ENCODE data around the gene RAB11FIP4. TPM values are rescaled to one million over a fixed set of nuclear protein-coding genes. Genes with fewer than 3 reads are reported as not detected.

The RAB11FIP4 gene
- total RNA-seq, 2 donors from 2014 or later, result 0.68 to 3.7 TPM

DNA sequence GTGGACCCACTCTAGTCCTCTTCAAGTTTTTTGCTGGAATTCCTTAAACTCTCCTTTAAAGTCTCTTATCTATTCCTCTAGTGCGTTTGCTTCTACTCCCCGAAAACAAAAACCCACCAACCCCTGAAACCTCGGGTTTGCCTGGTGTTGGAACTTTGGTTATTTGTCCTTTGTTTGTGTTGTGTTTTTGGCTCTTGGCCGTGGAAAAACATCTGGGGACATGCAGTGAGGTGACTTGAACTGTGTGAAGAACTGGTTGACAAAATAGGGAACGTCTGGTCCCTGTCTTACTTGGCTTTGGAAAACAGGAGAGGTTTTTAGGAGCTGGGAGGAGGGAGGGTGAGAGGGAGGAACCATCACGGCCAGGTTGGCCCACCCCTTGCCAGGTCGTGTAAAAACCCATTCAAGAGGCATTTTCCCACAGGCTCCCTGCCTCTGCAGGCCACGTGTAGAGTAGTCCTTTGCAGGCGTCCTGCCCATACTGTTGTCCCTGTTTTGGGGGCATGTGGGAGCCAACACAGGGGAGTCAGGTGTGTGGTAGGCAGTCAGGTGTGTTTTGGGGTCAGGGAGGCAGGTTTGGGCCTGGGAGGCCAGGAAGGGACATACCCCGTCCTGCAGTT, 169.3 kb downstream of the RAB11FIP4 start:
- Histone ChIP-seq H3K4me1 (ENCODE audit: control insufficient read depth in 1 of 2, low read depth in 2 of 2) (peaks cover 36 to 57% of the 10 kb centered on the region in 2 donors), H3K9me3 (no peaks in the 10 kb centered on the region), H3K4me3 (peak overlapping the region; percentile 96), H3K36me3 (peaks cover 2% of the 10 kb centered on the region), H3K27me3 (replicated peaks; ENCODE audit: insufficient read depth) (no peaks in the 10 kb centered on the region), H3K27ac (peak overlapping the region; percentile 93 to 97)
- no peak for DNase-seq (ENCODE audit: low spot score)
- TF ChIP-seq, protein P1, sequence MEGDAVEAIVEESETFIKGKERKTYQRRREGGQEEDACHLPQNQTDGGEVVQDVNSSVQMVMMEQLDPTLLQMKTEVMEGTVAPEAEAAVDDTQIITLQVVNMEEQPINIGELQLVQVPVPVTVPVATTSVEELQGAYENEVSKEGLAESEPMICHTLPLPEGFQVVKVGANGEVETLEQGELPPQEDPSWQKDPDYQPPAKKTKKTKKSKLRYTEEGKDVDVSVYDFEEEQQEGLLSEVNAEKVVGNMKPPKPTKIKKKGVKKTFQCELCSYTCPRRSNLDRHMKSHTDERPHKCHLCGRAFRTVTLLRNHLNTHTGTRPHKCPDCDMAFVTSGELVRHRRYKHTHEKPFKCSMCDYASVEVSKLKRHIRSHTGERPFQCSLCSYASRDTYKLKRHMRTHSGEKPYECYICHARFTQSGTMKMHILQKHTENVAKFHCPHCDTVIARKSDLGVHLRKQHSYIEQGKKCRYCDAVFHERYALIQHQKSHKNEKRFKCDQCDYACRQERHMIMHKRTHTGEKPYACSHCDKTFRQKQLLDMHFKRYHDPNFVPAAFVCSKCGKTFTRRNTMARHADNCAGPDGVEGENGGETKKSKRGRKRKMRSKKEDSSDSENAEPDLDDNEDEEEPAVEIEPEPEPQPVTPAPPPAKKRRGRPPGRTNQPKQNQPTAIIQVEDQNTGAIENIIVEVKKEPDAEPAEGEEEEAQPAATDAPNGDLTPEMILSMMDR (IDR thresholded peaks at IDR 0.05), result no peak
- no peak for ATAC-seq (ENCODE audit: insufficient number of reproducible peaks, low FRiP score, low read depth)

DNA sequence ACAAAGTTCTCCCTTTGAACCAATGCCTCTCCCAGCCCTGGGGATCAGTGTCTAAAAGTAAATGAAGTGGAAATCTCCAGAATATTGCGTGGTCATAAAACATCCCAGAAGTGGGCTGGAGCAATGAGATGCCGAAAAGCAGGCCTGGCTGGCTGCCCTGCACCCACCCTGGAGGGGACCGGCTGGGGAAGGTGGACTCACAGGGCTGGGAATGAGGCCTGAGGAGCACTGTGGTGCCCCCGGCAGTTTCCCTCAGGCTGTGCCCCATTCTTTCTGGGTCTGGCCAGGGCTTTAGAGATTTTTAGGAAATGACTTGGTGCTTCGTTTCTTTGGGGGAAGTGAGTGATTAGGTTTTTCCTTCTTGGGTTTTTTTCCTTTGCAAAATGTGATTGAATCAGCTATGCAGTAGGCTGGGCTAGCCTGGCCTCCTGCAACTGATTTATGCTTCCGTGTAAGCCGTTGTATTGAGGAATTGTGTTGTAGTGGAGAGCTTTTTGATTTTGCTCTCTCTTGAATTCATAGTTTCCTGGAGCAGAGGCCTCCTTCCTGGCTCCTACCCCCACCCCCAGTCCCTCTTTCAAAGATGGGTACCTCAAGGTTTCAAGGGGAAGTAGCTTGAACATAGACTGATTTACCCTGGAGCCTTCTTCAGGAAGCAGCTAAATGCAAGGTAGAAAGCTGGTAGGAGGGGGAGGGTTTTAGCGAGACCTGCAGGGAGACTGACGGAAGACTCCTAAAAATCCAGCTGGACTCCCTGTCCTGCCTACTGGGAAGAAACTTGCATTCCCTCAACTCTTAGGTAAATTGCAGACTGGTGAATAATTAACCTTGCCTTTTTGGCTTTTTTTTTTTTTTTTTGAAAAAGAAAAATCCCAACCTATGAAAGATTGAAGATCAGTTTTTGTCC, 170.2 kb downstream of the RAB11FIP4 start:
- ATAC-seq (ENCODE audit: insufficient number of reproducible peaks, low FRiP score, low read depth) (no peak), DNase-seq (ENCODE audit: low spot score) (no peak)
- no peaks in the 10 kb centered on the region for H3K27me3 ChIP-seq (replicated peaks; ENCODE audit: insufficient read depth)
- H3K36me3 ChIP-seq, result peaks cover 2% of the 10 kb centered on the region
- TF ChIP-seq, protein P1 (IDR thresholded peaks at IDR 0.05), result no peak
- peaks cover 39 to 67% of the 10 kb centered on the region in 2 donors for H3K4me1 ChIP-seq (ENCODE audit: control insufficient read depth in 1 of 2, low read depth in 2 of 2)
- H3K4me3 ChIP-seq, result peak overlapping the region; percentile 96
- H3K27ac ChIP-seq, result peak overlapping the region; percentile 93 to 97
- H3K9me3 ChIP-seq, result no peaks in the 10 kb centered on the region

DNA sequence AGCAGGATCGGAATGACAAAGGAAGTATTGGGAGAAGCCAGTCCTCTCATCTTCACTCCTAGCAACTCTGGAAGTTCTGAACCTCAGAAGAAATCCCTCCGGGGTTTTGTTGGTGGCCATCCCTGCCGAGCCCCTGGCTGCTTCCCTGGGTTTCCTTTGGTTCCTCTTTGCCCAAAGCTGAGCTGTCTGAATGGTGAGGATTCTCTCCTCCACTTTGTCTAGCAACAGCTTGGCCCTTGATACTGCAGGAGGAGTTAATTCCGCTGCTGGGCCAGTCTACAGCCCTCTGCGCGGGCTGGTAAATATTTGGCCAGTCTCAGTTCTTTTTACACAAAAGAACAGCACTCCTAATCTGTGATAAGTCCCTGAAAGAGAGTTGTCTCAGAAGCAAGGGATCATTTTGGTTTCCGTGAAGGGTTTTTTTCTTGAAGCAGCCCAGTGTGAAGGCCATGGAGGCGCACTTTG, 170.9 kb downstream of the RAB11FIP4 start:
- ATAC-seq (ENCODE audit: insufficient number of reproducible peaks, low FRiP score, low read depth), result no peak
- TF ChIP-seq, protein P1 (IDR thresholded peaks at IDR 0.05), result no peak
- Histone ChIP-seq H3K27me3 (replicated peaks; ENCODE audit: insufficient read depth) (no peaks in the 10 kb centered on the region), H3K36me3 (peaks cover 2% of the 10 kb centered on the region), H3K27ac (peak overlapping the region; percentile 93 to 97), H3K4me3 (no peak overlapping the region), H3K4me1 (ENCODE audit: control insufficient read depth in 1 of 2, low read depth in 2 of 2) (peaks cover 42 to 74% of the 10 kb centered on the region in 2 donors), H3K9me3 (no peaks in the 10 kb centered on the region)
- DNase-seq (ENCODE audit: low spot score), result no peak

DNA sequence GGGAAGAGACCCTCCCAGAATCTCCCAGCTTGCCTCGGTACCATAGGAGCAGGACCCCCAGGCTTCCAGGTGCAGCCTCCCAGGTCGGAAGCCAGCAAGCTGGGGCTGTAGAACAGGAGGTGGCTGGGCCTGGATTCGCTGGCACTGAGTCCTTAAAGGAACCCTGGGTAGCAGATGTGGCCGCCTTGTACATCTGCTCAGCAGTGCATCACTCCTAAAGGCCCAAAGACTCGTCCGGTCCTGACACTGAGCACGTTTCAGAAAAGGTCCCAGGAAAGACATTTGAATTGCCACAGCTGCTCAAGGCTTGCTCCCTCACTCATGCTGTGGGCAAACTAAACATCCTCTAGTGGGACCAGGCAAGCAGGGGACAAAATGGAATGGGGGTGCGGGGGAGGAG, 172.8 kb downstream of the RAB11FIP4 start:
- Histone ChIP-seq H3K4me3 (no peak overlapping the region), H3K27ac (peak overlapping the region; percentile 31 to 40), H3K36me3 (peaks cover 2% of the 10 kb centered on the region), H3K27me3 (replicated peaks; ENCODE audit: insufficient read depth) (no peaks in the 10 kb centered on the region), H3K9me3 (no peaks in the 10 kb centered on the region), H3K4me1 (ENCODE audit: control insufficient read depth in 1 of 2, low read depth in 2 of 2) (peaks cover 50 to 85% of the 10 kb centered on the region in 2 donors)
- TF ChIP-seq, protein P1 (IDR thresholded peaks at IDR 0.05), result no peak
- DNase-seq (ENCODE audit: low spot score) (no peak), ATAC-seq (ENCODE audit: insufficient number of reproducible peaks, low FRiP score, low read depth) (no peak)

DNA sequence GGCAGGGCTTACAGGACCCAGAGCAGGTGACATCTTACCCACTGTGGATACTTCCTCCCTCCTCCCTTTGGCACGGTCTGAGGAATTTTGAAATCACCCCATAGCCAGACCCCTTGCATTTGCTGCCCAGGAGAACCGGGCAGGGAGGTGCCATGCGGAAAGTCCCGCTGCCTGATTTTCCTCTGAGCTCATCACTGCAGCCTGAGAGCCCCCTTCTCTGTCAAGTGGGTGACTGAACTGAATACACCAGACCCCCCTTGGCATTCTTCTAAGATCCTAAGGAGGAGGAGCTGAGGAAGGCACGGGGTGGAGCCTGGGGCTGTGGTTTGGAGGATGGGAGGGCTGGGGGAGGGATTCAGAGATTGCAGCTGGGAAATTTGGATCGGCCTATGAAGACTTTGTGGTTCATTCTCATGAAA, 173.4 kb downstream of the RAB11FIP4 start:
- peak overlapping the region; percentile 31 to 40 for H3K27ac ChIP-seq
- peaks cover 2% of the 10 kb centered on the region for H3K36me3 ChIP-seq
- no peak overlapping the region for H3K4me3 ChIP-seq
- no peaks in the 10 kb centered on the region for H3K27me3 ChIP-seq (replicated peaks; ENCODE audit: insufficient read depth)
- no peak for DNase-seq (ENCODE audit: low spot score)
- no peaks in the 10 kb centered on the region for H3K9me3 ChIP-seq
- H3K4me1 ChIP-seq (ENCODE audit: control insufficient read depth in 1 of 2, low read depth in 2 of 2), result peaks cover 50 to 91% of the 10 kb centered on the region in 2 donors
- TF ChIP-seq, protein P1 (IDR thresholded peaks at IDR 0.05), result no peak
- no peak for ATAC-seq (ENCODE audit: insufficient number of reproducible peaks, low FRiP score, low read depth)
